Activated CD4-positive, alpha-beta T cell treated with anti-CD3 and anti-CD28 coated beads, Interleukin-2, amount 10 ng/mL, durations not matched to agents 24 days and 14 days (primary cell): ENCODE measurements around the gene EDIL3. TPM values are rescaled to one million over a fixed set of nuclear protein-coding genes. Genes with fewer than 3 reads are reported as not detected.

Source experiments
- DNase-seq: peaks from one replicate; pipeline ENCODE4 v3.0.0; 2022
- H3K27ac Mint-ChIP-seq: one replicate; pipeline ENCODE4 v1.8.0; 2022; ENCODE audit warnings: mild to moderate bottlenecking, mixed read lengths
- H3K27me3 Mint-ChIP-seq: one replicate; pipeline ENCODE4 v1.8.0; 2022; ENCODE audit warnings: mixed read lengths
- H3K36me3 Mint-ChIP-seq: one replicate; pipeline ENCODE4 v1.8.0; 2022; ENCODE audit warnings: low read depth, mild to moderate bottlenecking, mixed read lengths
- H3K4me1 Mint-ChIP-seq: one replicate; pipeline ENCODE4 v1.8.0; 2021; ENCODE audit warnings: mixed read lengths
- H3K4me3 Mint-ChIP-seq: one replicate; pipeline ENCODE4 v1.8.0; 2022; ENCODE audit warnings: mild to moderate bottlenecking, moderate library complexity, mixed read lengths
- H3K9me3 Mint-ChIP-seq: one replicate; pipeline ENCODE4 v1.8.0; 2021; ENCODE audit warnings: mixed read lengths
- intact Hi-C: fragments of 100-400 bp; cut with micrococcal nuclease; formaldehyde crosslinking; loops from one replicate; pipeline ENCODE4 v1.15.1; 2023
- total RNA-seq: library from RNA; stranded (reverse); gene quantifications from 2 replicates; pipeline ENCODE4 v1.2.3, GENCODE V29; 2022

Gene EDIL3
- total RNA-seq, 1 donor from 2014 or later, result not detected

DNA sequence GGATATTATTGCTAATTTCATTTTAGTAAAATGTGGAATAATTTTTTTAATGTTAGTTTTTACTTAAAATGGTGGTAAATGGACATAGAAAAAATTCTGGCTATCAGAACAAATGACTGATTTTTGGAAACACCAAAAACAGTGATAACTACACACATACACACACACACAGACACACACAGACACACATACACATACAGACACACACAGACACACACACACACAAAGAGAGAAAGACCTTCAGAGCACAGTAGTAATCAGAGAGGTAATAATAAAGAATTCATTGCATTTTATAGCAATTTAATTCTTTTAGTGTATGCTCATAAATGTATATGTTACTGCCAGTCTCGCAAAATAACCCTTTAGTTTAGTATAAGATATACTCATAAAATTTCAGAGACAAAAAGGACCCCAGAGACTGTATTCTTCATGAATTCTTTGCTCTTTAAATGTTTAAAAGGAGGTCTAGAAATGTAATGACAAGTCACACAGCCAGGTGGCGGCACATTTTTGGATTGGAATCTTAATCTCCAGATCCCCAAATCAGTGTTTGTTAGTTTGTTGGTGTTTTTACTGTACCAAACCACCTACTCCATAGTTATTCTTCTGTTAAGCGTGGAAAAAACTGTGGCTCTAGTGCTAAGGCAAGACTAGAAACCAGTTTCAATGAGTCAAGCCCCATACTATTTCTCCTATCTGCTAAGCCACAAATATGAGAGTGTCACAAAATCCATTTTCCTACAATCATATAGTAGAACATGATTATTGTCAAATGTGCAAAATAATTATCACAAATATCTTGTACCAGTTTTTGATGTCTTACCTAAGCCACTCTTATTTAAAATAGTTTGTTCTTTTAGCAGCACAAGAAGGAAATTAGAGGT is 109.9 kb downstream of the EDIL3 start:
- intact Hi-C loops, result no loop called here
- Mint-ChIP-seq H3K4me3 (no peak overlapping the region), H3K27me3 (no peaks in the 10 kb centered on the region), H3K36me3 (no peaks in the 10 kb centered on the region), H3K9me3 (no peaks in the 10 kb centered on the region), H3K4me1 (no peaks in the 10 kb centered on the region), H3K27ac (no peak overlapping the region)
- peak; percentile 57 for DNase-seq

DNA sequence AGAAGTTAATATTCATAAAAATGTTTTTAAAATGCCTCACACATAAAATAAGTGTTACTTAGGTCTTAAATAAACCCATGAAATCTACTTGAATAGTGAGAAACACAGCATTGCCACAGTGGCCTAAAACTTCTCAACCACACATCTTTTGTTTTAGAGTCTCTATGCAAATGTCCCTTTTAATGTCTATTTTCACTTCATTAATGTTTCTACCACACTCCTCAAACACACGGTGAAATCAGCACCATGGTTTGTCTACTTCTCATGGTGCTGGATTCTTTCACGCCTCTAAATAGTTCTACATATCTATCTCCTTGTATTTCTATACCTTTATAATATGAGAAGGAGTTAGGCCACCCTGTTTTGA is 111.2 kb downstream of the EDIL3 start:
- no peak overlapping the region for H3K27ac Mint-ChIP-seq
- no peak overlapping the region for H3K4me3 Mint-ChIP-seq
- no peaks in the 10 kb centered on the region for H3K9me3 Mint-ChIP-seq
- no peaks in the 10 kb centered on the region for H3K4me1 Mint-ChIP-seq
- intact Hi-C loops, result no loop called here
- no peaks in the 10 kb centered on the region for H3K27me3 Mint-ChIP-seq
- DNase-seq, result no peak
- no peaks in the 10 kb centered on the region for H3K36me3 Mint-ChIP-seq

DNA sequence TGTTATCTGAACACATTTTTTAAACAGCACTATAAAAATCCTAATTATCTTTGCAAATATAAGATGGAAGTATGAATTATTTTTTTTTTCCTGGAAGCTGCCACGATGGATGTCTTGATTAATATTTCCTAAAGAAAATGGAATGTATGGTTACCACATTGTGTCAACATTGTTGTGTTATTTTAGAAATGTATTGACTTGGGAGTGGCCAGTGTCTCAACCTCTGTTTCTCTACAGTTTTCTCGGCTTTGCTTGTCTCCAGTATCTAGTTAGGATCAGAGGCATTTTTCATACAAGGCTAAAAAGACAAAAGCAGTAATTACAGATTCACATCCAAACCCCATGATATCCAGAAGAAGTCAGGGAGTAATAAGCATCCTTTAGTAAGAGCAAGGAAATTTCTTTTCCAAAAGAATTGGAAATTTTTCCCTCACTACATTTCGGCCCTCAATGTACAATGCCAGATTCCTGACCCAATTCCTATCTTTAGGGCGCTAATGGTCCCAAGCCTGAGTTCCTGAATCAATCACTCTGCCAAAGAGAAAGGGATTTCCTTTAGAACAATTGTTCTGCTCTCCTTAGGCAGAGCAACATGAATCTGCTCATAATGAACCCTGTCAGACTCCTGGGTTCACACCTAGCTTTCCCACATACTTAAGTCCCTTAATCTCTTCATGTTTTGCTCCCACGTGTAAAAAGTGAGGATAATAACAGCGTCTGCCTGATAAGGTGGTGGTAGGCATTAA is 111.7 kb downstream of the EDIL3 start:
- Mint-ChIP-seq H3K27me3 (no peaks in the 10 kb centered on the region), H3K4me3 (no peak overlapping the region), H3K27ac (no peak overlapping the region), H3K9me3 (no peaks in the 10 kb centered on the region), H3K4me1 (no peaks in the 10 kb centered on the region), H3K36me3 (no peaks in the 10 kb centered on the region)
- DNase-seq, result no peak
- intact Hi-C loops, result no loop called here

DNA sequence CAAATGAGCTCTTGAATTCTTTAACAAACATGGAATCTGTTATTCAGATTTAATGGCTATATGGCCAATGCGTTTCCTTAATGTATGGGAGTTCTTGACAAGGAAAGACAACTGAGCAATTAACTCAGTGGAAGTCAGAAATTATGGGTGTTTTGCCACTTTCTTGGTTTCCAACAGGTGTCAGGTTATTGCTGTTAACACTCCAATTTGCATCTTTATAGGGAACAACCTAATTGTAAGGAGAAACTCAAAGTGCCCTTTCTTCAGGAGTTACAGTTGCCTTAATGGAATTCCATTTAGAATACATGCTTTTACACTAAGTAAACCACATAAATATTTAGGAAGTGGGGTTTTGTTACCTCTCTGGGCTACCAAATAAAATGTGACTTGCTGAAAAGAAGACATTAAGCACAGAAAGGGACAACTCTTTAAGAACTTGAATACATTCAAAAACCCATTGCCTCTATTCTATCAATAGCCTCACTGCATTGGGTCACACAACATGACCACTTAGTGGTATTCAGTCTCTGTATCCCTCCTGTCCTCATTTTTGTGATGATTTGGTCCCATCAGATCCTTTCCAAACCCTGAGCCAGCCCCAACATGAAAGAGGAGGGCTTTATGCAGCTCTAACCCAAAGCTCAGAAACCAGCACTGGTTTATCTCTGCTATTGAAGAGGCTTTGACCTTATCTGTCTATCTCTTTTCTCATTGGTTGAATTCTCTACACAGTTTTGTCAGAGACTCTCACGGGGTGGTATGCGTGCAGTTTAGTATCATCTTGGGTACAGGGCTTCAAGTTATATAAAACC is 118.7 kb downstream of the EDIL3 start:
- no peaks in the 10 kb centered on the region for H3K27me3 Mint-ChIP-seq
- no peaks in the 10 kb centered on the region for H3K36me3 Mint-ChIP-seq
- H3K9me3 Mint-ChIP-seq, result no peaks in the 10 kb centered on the region
- no peaks in the 10 kb centered on the region for H3K4me1 Mint-ChIP-seq
- DNase-seq, result no peak
- H3K27ac Mint-ChIP-seq, result no peak overlapping the region
- intact Hi-C loops, result no loop called here
- H3K4me3 Mint-ChIP-seq, result no peak overlapping the region

DNA sequence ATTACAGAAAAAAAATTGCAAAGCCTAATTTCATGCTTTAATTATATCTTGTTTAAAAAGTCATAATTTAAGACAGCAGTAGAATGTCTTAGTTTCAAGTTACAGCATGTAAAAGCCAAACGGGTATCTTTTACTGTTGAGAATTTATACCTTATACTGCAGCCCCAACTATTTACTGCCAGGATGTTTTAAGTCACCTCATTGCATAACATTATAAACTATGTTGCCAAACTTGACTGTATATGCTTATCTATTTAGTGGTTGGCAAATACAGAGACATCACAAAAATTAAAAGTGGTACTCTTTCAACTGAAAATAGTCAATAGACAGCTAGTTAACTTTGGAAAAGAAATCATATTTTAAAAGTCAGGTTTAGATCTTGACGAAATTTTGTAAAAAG is 119.5 kb downstream of the EDIL3 start:
- no peak overlapping the region for H3K4me3 Mint-ChIP-seq
- no peaks in the 10 kb centered on the region for H3K36me3 Mint-ChIP-seq
- intact Hi-C loops, result no loop called here

DNA sequence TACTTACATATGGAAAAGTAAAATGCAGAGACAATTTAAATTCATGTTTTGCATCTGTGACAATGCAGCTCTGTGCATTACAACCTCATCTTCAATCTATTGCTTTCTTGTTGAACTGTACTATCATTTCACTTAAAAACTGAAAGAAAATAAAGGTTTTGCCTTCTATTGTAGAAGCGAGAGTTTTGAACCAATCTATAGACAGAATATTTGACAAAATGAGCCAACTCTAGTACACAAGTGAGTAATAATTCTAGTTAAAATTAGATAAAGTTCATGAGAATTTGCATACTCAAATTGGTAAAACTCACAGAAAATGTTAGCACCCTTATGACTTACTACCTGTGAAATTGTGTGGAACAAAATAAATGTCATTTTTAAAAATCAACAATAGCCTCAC is 123.7 kb downstream of the EDIL3 start:
- no peak for DNase-seq
- Mint-ChIP-seq H3K27me3 (no peaks in the 10 kb centered on the region), H3K36me3 (no peaks in the 10 kb centered on the region), H3K9me3 (no peaks in the 10 kb centered on the region), H3K27ac (no peak overlapping the region), H3K4me3 (no peak overlapping the region), H3K4me1 (no peaks in the 10 kb centered on the region)
- intact Hi-C loops, result no loop called here

More for the DNA sequence above, 119.5 kb downstream of the EDIL3 start:
- no peak for DNase-seq
- no peaks in the 10 kb centered on the region for H3K4me1 Mint-ChIP-seq
- H3K27me3 Mint-ChIP-seq, result no peaks in the 10 kb centered on the region
- H3K9me3 Mint-ChIP-seq, result no peaks in the 10 kb centered on the region
- no peak overlapping the region for H3K27ac Mint-ChIP-seq

DNA sequence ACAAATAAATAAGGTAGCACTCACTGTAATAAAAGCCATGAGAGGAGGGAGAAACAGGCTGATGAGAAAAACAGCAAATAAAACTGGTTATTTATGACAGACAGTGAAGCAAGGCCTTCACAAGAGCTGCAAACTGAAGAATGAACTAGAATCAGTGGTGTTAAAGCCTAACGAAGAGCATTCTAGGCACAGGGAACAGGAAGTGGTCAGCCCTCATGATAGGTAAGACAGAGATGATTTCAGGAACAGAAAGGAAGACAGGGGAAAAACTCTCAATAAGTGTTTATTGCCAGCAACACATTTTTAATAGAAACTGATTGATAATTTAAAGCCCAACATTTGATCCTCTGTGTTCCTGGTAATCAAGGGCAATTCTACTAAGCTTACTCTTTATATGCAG is 124.5 kb downstream of the EDIL3 start:
- intact Hi-C loops, result no loop called here
- no peak for DNase-seq
- Mint-ChIP-seq H3K27me3 (no peaks in the 10 kb centered on the region), H3K36me3 (no peaks in the 10 kb centered on the region), H3K27ac (no peak overlapping the region), H3K4me3 (no peak overlapping the region), H3K4me1 (no peaks in the 10 kb centered on the region), H3K9me3 (no peaks in the 10 kb centered on the region)

DNA sequence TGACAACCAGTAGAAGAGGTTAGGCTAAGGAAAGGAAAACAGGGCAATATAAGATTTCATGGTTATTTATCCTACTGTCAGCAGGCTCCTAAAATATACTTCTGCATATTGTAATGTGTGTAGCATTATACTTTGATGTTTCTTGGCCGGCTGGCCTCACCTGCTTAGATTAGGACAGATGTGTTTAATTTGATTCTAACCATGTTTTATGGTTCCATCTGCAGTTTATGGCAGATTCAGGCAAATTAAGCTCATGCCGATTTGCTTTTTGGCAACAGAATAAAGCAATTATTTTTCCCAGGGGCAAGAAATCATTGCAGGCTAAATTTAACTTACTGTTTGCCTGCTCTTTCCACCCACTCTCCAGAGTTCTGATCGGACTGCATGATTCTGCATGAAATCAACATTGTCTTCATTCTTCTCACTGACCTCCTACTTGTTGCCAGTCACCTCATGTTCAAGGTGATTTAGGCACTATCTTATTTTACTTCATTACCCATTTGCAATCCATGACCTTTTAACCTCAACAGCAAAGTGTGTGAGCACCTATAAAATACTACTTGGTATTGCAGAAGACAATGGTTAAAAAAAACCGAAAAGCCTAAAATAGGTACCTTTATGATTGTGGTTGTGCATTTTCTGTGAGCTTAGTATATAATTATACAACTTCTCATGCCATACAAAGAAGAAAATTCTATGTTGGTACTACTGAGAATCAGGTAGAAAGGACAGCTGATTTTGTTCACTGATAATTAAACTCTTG is 125.2 kb downstream of the EDIL3 start:
- Mint-ChIP-seq H3K27me3 (no peaks in the 10 kb centered on the region), H3K27ac (no peak overlapping the region), H3K4me1 (no peaks in the 10 kb centered on the region), H3K36me3 (no peaks in the 10 kb centered on the region), H3K4me3 (no peak overlapping the region), H3K9me3 (no peaks in the 10 kb centered on the region)
- no peak for DNase-seq
- intact Hi-C loops, result loop anchor here (10.0 kb wide), 1 partner anchor 545 kb away; no protein-coding TSS in a partner anchor

DNA sequence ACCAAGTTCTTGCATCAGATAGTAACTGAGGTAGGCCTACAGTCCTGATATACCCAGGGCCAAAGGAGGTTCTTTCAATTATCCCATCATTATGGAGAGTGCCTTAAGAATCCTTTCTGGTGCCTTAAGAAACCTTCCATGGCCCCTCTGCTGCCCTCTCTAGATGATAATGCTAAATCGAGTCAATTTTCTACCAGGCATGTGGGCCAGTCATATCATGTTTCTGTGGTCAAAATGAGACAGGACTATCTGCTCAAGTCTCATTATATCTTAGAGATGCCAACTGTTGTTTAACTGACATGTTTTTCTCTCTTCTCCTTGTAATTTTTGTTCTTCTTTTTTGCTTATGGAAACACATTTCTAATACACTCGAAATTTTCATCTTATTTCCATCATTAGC is 127.6 kb downstream of the EDIL3 start:
- Mint-ChIP-seq H3K4me3 (no peak overlapping the region), H3K36me3 (no peaks in the 10 kb centered on the region), H3K27ac (no peak overlapping the region), H3K9me3 (no peaks in the 10 kb centered on the region), H3K4me1 (no peaks in the 10 kb centered on the region), H3K27me3 (no peaks in the 10 kb centered on the region)
- intact Hi-C loops, result loop anchor here (10.0 kb wide), 1 partner anchor 542 kb away; no protein-coding TSS in a partner anchor
- DNase-seq, result no peak

DNA sequence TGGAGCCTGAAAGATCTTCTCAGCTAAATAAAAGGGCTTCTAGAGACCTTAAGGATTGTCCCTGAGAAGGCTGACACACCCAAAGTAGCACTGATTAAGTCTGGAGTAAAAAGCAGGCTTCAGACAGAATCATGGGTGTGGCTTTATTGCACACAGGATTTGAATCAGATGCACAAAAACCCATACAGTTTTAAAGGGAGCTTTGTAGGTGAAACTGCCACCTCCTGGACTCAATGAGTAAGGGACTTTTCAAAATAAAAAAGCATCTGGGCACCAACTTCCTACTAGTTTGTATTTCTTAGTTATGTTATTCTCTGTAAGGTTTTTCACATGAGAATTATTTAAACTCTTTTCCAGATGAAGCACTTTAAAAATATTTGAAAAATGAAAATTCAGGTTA is 129.4 kb downstream of the EDIL3 start:
- H3K27ac Mint-ChIP-seq, result no peak overlapping the region
- intact Hi-C loops, result loop anchor here (10.0 kb wide), 1 partner anchor 541 kb away; no protein-coding TSS in a partner anchor
- no peaks in the 10 kb centered on the region for H3K9me3 Mint-ChIP-seq
- H3K27me3 Mint-ChIP-seq, result no peaks in the 10 kb centered on the region
- no peak overlapping the region for H3K4me3 Mint-ChIP-seq
- no peaks in the 10 kb centered on the region for H3K4me1 Mint-ChIP-seq
- DNase-seq, result no peak
- no peaks in the 10 kb centered on the region for H3K36me3 Mint-ChIP-seq

- no peak for DNase-seq
- H3K4me3 Mint-ChIP-seq, result no peak overlapping the region
- no peaks in the 10 kb centered on the region for H3K4me1 Mint-ChIP-seq
- H3K36me3 Mint-ChIP-seq, result no peaks in the 10 kb centered on the region
- intact Hi-C loops, result loop anchor here (10.0 kb wide), 1 partner anchor 539 kb away; no protein-coding TSS in a partner anchor
- H3K27ac Mint-ChIP-seq, result no peak overlapping the region
- no peaks in the 10 kb centered on the region for H3K27me3 Mint-ChIP-seq
- no peaks in the 10 kb centered on the region for H3K9me3 Mint-ChIP-seq
Measured at GRCh38 chr5:84253946-84254345, 130.7 kb downstream of the EDIL3 start.

DNA sequence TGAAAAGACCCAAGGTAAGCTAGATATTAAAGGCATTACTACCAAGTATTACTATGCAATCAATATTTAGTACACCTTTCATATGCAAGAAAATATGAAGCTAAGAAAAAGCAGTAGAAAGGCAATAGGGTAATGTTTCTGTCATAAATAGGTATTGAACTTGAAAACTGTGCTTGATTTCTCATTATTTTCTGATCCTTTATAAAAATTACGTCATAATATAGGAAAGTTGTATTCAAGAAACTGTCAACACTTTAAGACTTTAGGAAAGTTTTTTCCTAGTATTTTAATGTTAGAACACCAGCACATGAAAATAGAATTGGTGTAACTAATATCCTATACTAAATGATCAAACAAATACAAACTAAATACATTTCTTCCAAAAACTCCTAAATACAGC is 133.2 kb downstream of the EDIL3 start:
- no peaks in the 10 kb centered on the region for H3K36me3 Mint-ChIP-seq
- DNase-seq, result no peak
- H3K4me1 Mint-ChIP-seq, result no peaks in the 10 kb centered on the region
- no peaks in the 10 kb centered on the region for H3K27me3 Mint-ChIP-seq
- no peak overlapping the region for H3K4me3 Mint-ChIP-seq
- intact Hi-C loops, result loop anchor here (10.0 kb wide), 1 partner anchor 537 kb away; no protein-coding TSS in a partner anchor
- no peak overlapping the region for H3K27ac Mint-ChIP-seq
- no peaks in the 10 kb centered on the region for H3K9me3 Mint-ChIP-seq
